ENCODE measurements around the gene MAPKAPK5.

GRCh38 chr12:111803851-111804250 lies 38.2 kb upstream of the MAPKAPK5 start:
- no peak for TF ChIP-seq CTCF (IDR thresholded peaks at IDR 0.05; ENCODE audit: extremely low read depth in 1 of 2, insufficient read depth in 1 of 2, low read depth in 1 of 2, low read length in 2 of 2)
- no peak for TF ChIP-seq FOS (IDR thresholded peaks at IDR 0.05; ENCODE audit: borderline replicate concordance, insufficient read depth, low read length)
- TF ChIP-seq POLR2A (IDR thresholded peaks at IDR 0.05; ENCODE audit: low read depth, low read length), result no peak
- no peak for TF ChIP-seq POLR2AphosphoS5 (IDR thresholded peaks at IDR 0.05; ENCODE audit: insufficient read depth, low read depth, low read length)

Measured in endothelial cell of umbilical vein (primary cell).